ENCODE data around the gene IMMP2L.

The IMMP2L gene

GRCh38 chr7:110780712-110781111 is 781.6 kb downstream of the IMMP2L start:
- TF ChIP-seq CTCF (IDR thresholded peaks at IDR 0.05; ENCODE audit: low read length, missing control alignments), result no peak
- H3K4me3 ChIP-seq (replicated peaks; ENCODE audit: low read depth, low read length), result no peak overlapping the region
- no peak for DNase-seq (ENCODE audit: low read depth)

- DNase-seq (ENCODE audit: low read depth), result no peak
- no peak for TF ChIP-seq CTCF (IDR thresholded peaks at IDR 0.05; ENCODE audit: low read length, missing control alignments)
- no peak overlapping the region for H3K4me3 ChIP-seq (replicated peaks; ENCODE audit: low read depth, low read length)
These were observed 783.0 kb downstream of the IMMP2L start for GRCh38 chr7:110779339-110779738.

- DNase-seq (ENCODE audit: low read depth), result peak; percentile 3
These were observed 787.2 kb downstream of the IMMP2L start for GRCh38 chr7:110775046-110775445.

GRCh38 chr7:110774071-110774470 is 788.2 kb downstream of the IMMP2L start:
- no peak for DNase-seq (ENCODE audit: low read depth)
- TF ChIP-seq CTCF (IDR thresholded peaks at IDR 0.05; ENCODE audit: low read length, missing control alignments), result no peak

More at GRCh38 chr7:110775046-110775445, 787.2 kb downstream of the IMMP2L start:
- TF ChIP-seq CTCF (IDR thresholded peaks at IDR 0.05; ENCODE audit: low read length, missing control alignments), result no peak
- H3K4me3 ChIP-seq (replicated peaks; ENCODE audit: low read depth, low read length), result no peak overlapping the region

GRCh38 chr7:110772615-110773014 is 789.7 kb downstream of the IMMP2L start:
- DNase-seq (ENCODE audit: low read depth), result no peak
- no peak for TF ChIP-seq CTCF (IDR thresholded peaks at IDR 0.05; ENCODE audit: low read length, missing control alignments)
- no peak overlapping the region for H3K4me3 ChIP-seq (replicated peaks; ENCODE audit: low read depth, low read length)

More at GRCh38 chr7:110774071-110774470, 788.2 kb downstream of the IMMP2L start:
- no peak overlapping the region for H3K4me3 ChIP-seq (replicated peaks; ENCODE audit: low read depth, low read length)

GRCh38 chr7:110771717-110772116 is 790.6 kb downstream of the IMMP2L start:
- DNase-seq (ENCODE audit: low read depth), result no peak
- TF ChIP-seq CTCF (IDR thresholded peaks at IDR 0.05; ENCODE audit: low read length, missing control alignments), result no peak
- H3K4me3 ChIP-seq (replicated peaks; ENCODE audit: low read depth, low read length), result no peak overlapping the region

GRCh38 chr7:110767550-110768110 is 794.7 kb downstream of the IMMP2L start:
- TF ChIP-seq CTCF (IDR thresholded peaks at IDR 0.05; ENCODE audit: low read length, missing control alignments), result no peak

More at GRCh38 chr7:110767550-110768110, 794.7 kb downstream of the IMMP2L start:
- DNase-seq (ENCODE audit: low read depth), result no peak
- H3K4me3 ChIP-seq (replicated peaks; ENCODE audit: low read depth, low read length), result no peak overlapping the region

Measured in fibroblast of pulmonary artery (primary cell).